ENCODE measurements around the gene TGFBR1.

TGFBR1 gene

DNA sequence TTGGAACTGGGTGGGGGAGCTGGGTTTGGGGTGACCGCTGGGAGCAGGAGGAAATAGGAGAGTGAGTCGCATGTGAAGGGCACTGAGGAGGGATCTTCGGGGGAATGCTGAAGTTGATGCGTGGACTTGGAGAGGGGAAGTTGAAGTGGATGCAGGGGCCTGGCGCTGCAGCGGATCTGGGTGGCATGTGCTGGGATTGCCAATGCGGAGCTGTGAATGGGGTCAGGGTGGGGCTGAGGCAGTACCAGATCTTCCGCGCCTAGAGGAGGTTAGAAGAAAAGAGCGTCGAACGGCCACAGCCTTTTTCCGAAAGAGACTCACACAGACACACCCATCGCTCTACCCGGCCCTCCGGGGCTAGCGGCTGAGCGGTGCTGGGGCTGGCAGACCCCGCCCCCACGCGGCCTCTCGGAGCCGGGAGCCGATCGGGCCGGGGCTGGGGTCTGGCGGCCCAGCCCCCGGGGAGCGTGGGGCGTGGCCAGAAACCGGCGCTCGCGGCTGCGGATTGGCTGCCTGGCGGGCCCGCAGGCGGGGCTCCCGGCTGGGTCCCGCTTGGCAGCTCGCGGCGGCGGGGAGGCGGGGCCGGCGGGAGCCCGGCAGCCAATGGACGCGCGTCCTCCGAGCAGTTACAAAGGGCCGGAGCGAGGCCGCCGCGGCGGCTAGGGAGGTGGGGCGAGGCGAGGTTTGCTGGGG, at the start of gene TGFBR1:
Gene TGFBR1, plus strand, starts transcription at position 655 of the 693 bp plus-strand sequence. CDS start 93 bp downstream, outside the sequence.
- DNase-seq (ENCODE audit: low read depth in 2 of 2): peak; percentile 78 to 87

DNA sequence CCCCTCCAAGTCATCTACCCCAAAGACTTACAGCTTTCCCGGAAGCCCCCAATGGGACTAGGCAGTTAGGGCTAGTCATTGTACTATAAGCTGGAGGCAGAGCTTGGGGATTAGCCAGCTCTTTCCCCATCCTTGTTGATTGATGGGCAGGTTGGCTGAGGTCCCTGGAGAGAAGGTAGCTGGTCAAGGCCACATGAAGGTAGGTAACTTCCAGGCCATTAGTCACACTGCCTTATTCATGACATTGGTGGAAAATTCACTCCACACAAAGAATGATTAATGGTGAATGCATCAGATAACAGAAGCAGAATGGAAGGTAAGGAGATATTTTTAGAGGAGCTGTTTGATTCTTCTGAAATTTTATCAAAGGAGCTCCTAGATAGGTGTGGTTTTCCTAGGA, 49.5 kb upstream of the TGFBR1 start:
- no peak for DNase-seq (ENCODE audit: low read depth in 2 of 2)

DNA sequence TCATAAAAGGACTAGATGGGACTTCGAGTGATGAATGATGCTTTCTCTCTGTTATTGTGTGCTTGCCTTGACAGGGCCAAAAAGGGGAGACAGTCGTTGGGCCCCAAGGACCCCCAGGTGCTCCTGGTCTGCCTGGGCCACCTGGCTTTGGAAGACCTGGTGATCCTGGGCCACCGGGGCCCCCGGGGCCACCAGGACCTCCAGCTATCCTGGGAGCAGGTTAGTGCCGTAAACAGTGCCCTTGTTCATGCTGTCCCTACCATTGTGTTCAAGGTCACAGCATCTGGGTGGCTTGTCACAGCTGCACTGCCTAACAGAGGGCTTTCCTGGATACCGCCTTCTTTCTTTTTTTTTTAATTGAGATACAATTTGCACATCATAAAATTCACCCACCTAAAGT, 48.7 kb upstream of the TGFBR1 start:
- no peak for DNase-seq (ENCODE audit: low read depth in 2 of 2)

DNA sequence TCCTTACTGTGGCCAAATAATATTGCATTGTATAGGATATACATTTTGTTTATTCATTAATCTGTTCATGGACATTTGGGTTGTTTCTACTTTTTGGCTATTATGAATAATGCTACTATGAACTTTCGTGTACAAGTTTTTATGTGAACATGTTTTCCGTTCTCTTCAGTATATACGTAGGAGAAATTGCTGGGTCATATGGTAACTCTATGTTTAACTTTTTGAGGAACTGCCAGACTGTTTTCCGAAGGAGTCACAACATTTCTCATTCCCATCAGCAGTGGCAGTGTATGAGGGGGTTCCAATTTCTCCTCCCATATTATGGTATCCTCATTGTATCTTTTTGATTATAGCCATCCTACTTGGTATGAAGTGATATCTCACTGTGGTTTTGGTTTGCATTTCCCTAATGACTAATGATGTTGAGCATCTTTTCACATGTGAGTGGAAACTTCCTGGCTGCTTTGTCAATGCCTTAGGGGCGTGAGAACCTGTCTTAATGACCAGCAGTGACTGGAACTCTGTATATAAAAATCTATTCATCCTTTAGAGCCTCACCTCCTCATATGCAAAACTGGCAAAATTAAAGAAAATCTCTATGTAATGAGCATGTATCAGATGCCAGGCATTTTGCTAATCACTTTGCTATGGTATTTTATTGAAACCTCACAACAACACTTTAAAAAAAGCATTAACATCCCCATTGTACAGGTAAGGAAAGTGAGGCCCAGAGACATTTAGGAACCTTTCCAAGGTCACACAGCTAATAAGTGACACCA, 47.8 kb upstream of the TGFBR1 start:
- no peak for DNase-seq (ENCODE audit: low read depth in 2 of 2)

DNA sequence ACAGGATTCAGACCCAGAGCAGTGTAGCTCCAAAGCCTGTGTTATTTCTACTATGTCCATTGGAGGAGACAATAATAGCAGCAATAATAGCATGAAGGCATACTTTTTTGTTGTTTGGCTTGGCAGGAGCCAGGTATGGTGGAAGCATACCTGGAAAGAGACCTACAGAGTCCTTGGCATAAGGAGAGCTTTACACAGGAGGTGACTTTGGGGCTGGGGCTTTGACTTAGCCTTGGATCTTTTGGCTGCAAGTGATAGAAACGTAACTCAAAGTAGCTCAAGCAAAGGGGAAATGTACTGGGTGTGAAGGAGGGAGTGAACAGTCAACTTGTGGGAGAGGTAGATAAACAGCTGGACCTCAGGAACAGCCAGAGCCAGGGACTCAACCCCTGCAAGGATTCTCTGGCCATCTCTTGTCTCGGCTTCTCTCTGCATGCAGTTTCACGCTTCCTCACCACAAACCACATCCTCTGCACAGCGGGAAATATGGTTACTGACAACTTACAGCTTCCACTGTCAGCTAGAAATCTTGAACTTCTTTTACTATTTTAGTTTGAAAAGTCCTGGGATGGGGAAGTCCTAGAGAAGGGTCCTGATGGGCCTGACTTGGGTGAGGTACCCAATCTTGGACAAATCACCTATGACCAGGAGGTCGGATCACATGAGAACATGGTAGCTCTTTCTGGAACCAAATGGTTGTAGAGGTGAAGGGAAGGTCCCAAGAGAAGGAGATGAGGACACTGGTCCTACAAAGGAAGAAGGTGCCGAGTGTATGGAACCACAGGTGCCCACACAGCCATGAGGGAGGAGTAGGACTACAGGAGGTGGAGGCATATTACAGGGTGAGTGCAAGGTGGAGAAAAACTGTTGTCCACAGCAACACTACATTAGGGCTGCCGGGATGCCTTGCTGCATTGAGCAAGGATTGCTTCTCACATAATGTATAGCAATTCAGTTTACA, 47.0 kb upstream of the TGFBR1 start:
- DNase-seq (ENCODE audit: low read depth in 2 of 2): peak; percentile 46 to 55

DNA sequence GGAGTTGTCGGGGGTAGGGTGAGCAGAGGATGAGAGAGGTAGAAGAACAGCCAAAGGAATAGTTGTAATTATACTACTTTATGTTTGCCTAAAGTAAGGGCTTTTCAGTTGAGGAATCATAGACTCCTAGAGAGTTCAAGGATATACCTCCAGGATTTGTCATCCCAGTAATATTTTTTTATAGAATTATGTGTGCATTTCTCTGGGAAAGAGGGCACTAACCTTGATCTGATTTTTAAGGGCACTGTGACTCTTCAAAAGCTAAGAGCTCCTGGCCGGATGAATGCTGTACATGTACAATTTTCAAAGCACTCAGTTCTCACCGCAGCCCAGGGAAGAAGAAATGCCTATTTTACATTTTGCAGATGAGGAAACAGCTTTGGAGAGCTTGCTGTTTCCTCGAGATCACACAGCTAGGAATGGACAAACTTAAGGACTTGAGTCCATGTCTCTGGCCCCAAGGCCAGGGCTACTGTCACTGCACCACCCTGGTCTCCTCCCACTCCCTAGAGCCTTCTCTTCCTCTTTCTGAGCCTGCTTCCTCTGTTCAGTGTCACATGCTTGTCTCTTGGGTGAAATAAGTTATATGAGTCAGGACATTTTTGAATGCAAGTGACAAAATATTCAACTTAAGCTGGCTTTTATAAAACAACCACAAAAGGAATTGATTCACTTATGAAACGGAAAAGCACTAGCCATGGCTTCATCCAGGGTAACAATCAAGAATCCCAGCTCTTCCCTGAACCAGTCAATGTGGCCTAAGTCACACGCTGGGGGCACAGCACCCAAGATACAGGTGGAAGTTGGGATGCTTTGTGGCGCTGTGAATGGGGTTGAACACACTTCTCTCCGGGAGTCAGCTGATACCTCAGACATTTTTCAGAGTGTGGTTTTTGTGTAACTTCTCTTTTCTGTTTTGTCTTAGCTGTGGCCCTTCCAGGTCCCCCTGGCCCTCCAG, 45.7 kb upstream of the TGFBR1 start:
- DNase-seq (ENCODE audit: low read depth in 2 of 2): no peak

DNA sequence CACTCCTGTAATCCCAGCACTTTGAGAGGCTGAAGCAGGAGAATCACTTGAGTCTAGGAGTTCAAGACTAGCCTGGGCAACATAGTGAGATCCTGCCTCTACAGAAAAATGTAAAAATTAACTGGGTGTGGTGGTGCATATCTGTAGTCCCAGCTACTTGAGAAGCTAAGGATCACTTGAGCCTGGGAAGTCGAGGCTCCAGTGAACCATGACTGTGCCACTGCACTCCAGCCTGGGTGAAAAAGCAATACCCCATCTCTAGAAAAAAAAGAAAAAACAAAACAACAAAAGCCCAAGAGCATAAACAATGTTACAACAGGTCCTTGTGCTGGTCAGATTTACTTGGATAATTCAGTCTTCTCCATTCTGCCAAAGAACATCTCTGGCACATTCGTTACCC, 44.3 kb upstream of the TGFBR1 start:
- DNase-seq (ENCODE audit: low read depth in 2 of 2): no peak

DNA sequence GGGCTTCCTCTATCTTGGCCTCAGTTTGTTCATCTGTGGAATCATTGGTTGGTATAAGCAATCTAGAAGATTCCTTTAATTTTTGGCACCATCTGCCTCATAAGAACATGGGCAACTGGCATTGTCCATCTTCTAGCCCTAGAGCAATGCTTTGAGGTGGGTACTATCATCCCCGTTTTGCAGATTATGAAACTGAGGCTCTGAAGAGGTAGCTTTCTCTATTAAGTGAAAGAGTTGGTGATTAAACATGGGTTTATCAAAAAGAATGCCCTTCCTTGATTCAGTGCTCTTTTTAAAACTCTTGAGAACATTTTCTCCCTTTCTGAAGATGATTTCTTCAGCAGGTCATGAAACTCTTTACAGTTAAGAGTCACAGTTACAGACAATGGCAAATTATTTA, 42.4 kb upstream of the TGFBR1 start:
- DNase-seq (ENCODE audit: low read depth in 2 of 2): no peak

DNA sequence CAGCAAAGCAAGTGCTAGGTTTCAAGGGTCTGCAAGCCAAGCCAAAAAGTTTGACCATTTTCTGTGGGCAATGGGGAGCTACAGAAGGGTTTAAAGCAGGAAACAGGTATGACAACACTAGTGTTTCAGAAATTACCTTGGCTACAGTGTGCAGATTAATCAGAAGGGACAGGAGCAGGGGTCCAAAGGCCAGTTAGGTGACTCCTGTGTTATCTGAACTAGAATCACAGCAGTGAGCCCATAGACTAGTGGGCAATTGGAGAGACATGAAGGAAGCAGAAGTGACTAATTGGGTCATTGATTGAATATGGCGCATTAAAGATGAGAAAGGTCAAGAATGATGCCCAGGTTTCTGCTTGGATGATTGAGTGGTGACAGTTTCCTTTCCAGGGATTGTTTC, 41.4 kb upstream of the TGFBR1 start:
- DNase-seq (ENCODE audit: low read depth in 2 of 2): no peak

DNA sequence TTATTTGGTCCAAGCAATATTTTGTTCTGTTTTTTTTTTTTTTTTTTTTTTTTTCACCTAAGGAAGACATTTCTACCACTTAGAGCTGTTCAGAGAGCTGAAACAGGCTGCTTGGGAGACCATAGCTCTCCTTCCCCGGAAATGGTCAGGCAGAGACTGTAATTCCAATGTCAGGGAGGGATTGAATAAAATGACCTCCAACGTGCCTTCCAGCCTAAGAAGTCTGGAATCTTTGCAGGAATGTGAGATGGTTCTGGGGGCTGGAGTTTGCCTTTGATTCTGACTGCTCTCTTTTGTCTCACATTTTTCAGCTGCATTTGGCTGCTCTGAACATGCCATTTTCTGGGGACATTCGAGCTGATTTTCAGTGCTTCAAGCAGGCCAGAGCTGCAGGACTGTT, 38.3 kb upstream of the TGFBR1 start:
- no peak for DNase-seq (ENCODE audit: low read depth in 2 of 2)

DNA sequence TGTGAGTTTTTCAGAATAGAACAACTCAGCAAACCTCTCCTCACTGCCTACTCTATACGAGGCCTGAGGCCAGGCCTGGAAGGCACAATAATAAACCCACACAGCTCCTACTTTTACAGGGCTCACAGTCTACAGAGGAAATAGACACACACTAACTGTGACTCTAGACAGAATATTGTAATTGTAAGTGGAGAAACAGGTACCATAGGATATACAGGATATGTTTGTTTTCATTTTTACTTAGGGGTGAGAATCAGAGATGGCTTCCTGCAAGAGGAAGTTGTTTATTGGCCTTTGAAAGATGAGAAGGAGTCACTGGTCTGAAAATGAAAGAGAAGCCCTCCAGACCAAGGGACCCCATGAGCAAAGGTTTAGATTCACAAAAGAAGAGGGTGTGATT, 35.8 kb upstream of the TGFBR1 start:
- DNase-seq (ENCODE audit: low read depth in 2 of 2): no peak

DNA sequence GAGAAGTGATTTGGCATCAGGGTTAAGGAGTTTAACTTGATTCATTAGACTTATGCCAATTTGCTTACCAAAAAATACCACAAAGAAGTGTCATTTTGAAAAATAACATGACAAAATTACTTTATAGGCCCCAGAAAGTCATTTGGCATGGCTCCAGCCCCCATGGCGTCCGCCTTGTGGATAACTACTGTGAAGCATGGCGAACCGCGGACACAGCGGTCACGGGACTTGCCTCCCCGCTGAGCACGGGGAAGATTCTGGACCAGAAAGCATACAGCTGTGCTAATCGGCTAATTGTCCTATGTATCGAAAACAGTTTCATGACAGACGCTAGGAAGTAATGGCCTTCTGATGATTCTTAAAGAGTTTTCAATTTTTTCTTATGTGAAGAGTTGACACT, 35.4 kb upstream of the TGFBR1 start:
- no peak for DNase-seq (ENCODE audit: low read depth in 2 of 2)

DNA sequence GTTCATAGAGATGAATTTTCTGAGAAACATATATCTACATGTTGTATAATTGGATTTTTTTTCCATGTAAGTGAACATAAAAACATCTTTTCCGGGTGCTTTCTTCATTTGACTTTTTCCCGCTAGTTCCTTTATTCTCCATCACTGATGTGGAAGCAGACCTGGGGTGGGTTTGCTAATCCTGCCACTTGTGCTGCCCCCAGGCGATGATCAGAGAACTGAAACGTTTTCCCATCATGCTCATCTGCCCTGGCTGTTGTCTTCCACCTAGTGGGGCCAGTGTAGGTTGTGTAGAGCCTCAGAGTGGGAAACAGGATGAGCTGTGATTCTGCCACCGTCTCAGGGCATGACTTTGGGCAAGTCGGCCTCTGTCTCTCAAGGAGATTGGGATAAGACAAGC, 34.2 kb upstream of the TGFBR1 start:
- DNase-seq (ENCODE audit: low read depth in 2 of 2): no peak

DNA sequence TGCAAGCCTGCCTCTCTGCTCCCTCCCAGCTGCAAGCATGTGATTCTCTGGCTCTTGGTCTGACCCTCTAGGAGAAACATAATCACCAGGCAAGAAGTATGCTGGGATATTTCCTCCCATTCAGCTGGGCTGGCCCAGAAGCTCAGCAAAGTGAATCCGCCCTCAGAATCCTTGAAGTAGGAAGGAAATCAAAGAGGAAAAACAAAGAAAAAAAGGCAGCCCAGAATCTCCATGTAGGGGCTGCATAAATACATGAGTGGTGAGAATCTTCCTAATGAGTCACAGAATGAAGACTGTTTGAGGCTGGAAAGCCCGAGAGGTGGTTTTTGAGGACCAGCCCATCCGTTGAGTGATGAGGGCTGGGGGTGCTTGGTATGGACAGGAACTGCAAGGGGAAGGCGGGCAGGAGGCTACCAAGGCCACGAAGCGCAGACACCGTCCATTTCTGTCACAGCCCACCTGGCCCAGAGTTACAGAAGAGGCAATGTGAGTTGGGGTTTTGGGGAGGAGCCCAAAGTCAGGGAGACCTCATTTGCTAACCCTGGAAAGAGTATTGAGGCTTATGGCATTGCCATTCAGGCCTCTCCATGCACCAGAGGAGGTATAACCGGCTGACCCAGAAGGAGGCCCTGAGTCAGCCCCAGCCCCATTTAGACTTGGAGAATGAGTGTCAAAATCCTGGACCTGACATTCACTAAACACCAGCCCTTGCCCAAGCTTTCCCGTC, 33.4 kb upstream of the TGFBR1 start:
- DNase-seq (ENCODE audit: low read depth in 2 of 2): no peak

DNA sequence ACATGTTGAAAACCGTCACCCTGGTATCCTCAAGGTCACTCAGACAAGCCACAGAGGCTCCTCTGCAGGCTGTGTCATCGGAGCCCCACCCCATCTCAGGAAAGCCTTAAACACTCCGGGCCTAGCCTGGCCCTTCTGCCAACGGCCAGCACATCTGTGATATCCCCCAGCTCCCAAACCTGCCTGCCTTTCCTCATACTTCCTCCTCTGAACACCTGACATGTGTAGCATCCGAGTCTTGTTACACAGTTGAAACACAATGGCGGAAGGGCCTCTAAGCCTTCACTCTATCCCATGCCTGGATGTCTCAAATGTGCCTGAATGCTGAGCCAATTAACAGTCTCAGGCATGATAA, 32.9 kb upstream of the TGFBR1 start:
- no peak for DNase-seq (ENCODE audit: low read depth in 2 of 2)

DNA sequence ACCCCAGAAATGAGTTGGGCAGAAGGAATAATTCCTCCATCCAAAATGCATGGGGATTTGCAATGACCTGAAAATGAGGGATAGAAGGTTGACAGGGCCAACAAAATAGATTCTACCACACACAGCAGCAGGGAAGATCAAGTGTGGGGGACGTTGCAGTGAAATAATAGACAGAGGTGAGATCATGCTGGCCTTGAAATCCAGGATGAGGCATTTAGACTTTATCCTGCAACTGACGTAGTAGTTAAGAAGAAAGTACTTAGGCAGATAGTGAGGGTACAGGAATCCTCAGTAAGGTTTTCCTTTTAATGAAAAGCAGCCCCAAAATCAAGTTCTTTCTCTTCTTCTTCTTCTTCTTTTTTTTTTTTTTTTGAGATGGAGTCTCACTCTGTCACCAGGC, 31.6 kb upstream of the TGFBR1 start:
- DNase-seq (ENCODE audit: low read depth in 2 of 2): no peak

DNA sequence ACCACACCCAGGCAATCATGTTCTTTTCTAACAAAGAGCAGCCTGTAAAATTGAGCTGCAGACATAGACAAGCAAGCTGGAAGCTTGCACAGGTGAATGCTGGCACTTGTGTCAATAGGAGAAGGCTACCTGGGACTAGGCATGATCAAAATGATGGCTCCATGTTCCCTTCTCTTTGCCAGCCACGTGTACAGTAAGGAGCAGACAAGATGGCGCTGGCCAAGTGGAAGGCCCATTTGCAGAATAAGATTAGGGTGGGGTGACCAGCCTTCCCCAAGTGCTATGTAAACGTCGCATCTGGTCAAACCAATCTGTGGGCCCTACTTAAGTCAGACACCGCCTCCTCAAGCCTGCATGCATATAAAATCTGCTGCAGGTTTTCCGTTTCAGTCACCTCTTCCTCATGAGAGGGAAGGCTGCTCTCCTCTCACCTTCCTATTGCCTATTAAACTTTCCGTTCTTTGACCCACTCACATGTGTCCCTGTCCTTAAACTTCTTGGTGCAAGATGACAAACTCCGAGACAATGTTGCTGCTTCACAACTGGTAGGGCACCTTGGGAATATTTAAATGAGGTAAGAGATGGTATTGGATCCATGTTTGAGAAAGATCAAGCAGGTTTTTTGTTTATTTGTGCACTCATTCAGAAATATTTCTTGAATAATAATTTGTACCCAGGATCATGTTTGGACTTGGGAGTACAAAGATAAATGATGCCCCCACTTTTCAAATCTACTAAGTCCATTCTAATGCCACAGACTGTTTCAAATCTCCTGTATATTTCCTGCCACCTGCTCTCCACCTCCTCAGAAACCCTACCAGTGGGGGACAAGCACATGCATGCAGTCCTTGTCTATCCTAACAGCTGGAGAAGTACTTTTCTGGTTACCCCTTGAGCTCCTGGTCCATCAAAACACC, 30.7 kb upstream of the TGFBR1 start:
- no peak for DNase-seq (ENCODE audit: low read depth in 2 of 2)

DNA sequence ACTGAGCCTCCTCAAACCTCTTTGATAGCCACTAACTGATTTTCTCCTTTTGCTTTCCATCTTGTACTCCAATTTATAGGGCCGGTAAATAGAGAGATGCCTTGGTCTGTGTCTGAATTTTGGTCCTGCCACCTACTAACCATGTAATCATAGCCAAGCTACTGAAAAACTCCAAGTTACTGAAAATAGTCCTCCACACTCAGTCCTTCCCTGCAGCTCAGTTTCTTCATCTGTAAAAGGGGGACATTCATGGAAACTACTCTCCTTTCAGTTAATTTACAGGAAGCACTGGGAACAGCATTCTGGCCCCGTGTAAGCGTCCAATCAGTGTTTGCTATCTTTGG, 30.0 kb upstream of the TGFBR1 start:
- no peak for DNase-seq (ENCODE audit: low read depth in 2 of 2)

DNA sequence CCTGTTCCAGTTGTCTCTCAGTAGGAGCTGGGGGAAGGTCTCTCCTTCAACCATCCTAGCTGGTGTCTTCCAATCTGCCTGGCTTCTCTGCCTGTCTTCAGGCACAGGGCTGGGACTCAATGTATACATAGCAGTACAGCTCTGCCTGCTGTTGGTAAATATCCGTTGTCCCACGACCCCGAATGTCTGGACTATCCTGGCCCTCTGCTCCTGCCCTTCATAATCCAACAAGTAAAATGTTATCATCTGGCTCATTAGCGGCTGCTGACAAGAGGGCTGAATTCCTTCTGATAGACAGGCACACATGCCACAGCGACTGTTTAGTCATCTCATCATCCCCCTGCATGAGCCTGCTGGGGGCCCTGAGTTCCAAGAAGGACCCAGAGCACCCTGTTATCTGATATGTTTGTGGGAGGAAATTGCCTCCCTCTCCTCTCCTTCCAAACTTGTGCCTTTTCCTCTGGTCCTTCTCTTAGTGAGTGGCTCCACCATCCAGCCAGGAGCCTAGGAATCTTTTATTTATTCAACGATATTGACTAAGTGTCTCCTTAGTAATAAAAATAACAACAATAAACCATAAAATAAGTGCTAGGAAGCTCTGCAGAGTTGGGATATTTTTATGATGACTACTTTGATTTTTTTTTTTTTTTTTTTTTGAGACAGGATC, 29.5 kb upstream of the TGFBR1 start:
- no peak for DNase-seq (ENCODE audit: low read depth in 2 of 2)
